ENCODE results near the gene SUPT3H.

Gene SUPT3H

DNA sequence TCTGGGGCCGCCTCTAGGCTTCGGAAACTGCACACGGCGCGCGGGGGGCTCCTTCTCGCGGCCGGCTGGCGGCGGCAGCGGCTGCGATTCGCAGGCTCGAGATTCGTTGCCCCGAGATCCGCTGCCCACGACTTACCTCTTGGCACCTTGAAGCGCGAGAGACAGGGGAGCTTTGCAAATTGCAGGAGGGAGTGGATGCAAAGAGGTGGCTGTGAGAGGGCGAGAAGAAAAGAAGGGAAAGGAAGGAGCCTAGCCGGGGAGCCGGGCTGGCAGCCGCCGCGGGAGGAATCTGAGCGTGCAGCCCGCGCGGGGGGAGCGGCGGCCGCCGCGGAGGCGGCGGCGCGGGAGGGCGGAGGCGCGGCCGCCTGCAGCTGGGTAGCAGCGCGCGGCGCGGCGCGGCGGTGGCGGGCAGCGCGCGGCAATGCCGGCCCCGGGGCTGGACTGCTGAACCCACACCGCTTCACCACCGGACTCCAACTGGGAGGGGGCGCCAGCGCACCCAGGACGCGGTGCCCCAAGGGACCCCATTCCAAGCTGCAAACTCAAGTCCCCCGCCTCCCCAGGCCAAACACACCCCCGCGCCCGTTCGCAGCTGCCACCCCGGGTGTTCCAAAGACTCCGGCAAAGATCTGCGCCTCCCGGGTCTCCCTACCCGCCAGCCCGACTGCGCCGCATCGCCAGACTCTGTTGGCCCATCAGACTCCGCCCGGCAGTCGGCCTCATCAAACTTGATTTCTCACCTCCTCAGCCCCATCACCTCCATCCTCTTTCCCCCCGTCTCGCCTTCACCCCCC lies 44.2 kb upstream of the SUPT3H start:
- Histone ChIP-seq H3K4me3 (peak overlapping the region; percentile 76), H3K27ac (peak overlapping the region in 1 of 2 donors; percentile 76)
- DNase-seq (ENCODE audit: low spot score), result peak; percentile 79
- TF ChIP-seq CTCF (IDR thresholded peaks at IDR 0.05), result no peak

GRCh38 chr6:45420909-45421708 lies 43.4 kb upstream of the SUPT3H start:
- H3K4me3 ChIP-seq, result peak overlapping the region; percentile 76
- no peak for TF ChIP-seq CTCF (IDR thresholded peaks at IDR 0.05)
- DNase-seq (ENCODE audit: low spot score), result no peak
- peak overlapping the region in 1 of 2 donors; percentile 76 for H3K27ac ChIP-seq

- DNase-seq (ENCODE audit: low spot score), result no peak
- TF ChIP-seq CTCF (IDR thresholded peaks at IDR 0.05), result no peak
- Histone ChIP-seq H3K27ac (no peak overlapping the region), H3K4me3 (peak overlapping the region; percentile 63)
These were observed 42.6 kb upstream of the SUPT3H start for GRCh38 chr6:45420083-45420908.

- no peak overlapping the region for H3K27ac ChIP-seq
- no peak for DNase-seq (ENCODE audit: low spot score)
These were observed 41.9 kb upstream of the SUPT3H start for GRCh38 chr6:45419571-45420082.

DNA sequence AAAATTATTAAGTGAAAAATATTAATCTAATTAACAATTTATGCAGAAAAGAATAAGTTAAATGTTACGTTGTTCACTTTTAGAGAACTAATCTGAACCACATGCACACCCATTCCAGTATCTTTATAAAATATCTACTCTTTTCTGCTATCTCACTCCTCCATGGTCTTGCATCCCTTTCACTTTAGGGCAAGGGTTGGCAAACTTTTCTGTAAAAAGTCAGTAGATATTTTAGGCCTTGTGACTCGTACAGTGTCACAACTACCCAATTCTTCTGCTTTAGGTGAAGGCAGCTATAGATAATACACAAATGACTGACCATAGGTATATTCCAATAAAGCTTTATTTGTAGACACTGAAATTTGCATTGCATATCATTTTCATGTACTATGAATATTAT lies 39.7 kb upstream of the SUPT3H start:
- no peak for TF ChIP-seq CTCF (IDR thresholded peaks at IDR 0.05)
- Histone ChIP-seq H3K4me3 (no peak overlapping the region), H3K27ac (no peak overlapping the region)
- DNase-seq (ENCODE audit: low spot score), result no peak

More at GRCh38 chr6:45419571-45420082, 41.9 kb upstream of the SUPT3H start:
- TF ChIP-seq CTCF (IDR thresholded peaks at IDR 0.05), result no peak
- H3K4me3 ChIP-seq, result peak overlapping the region; percentile 63

DNA sequence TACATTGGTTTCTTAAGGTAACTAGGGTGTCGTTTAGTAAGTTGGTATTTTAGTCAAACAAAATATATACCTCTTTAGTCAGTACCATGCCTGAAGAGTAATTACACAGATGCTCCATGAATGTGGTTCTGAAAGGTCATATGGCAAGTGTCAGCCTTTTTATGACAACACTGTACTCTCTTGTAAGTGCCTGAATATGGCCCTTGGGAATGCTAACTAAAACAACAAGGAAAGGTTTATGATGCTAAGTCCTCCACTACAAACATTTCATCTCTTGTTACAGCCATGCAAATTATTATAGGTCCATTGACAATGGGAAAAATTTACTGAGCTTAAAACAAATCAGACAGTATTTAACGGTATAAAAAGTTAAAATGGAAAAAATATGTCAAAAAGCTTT lies 39.0 kb upstream of the SUPT3H start:
- no peak overlapping the region for H3K27ac ChIP-seq
- TF ChIP-seq CTCF (IDR thresholded peaks at IDR 0.05), result no peak
- no peak for DNase-seq (ENCODE audit: low spot score)
- H3K4me3 ChIP-seq, result no peak overlapping the region
